ENCODE measurements around the gene OR2W3.
"Not testable (repeated sequence)": the region's sequence is repeated elsewhere in the genome, so short reads cannot be mapped to it uniquely, and the experiment has no call there.

The OR2W3 gene

GRCh38 chr1:247923941-247924340, 28.6 kb downstream of the OR2W3 start:
- no peak for DNase-seq

DNA sequence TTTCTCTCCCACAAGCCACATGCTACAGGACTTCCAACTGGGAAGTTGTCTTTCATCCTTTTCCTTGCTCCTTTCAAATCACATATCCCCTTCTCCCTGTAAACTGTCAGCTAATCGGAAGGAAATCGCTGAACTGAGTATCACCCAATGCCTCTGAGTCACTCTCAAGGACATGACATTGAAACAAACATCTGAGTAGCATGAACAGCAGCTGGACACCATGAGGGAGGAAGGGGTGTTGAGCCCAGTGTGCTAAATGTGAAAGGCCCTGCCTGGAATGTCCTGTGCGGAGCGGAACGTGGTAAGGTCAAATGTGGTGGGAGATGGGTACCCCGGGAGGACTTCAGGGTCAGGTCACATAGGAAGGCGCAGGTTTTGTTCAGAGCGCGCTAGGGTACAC, 29.5 kb downstream of the OR2W3 start, which contains the start of gene OR2AJ1:
OR2AJ1 (plus strand) TSS at position 22 of the 400 bp plus-strand sequence. CDS start 8,880 bp downstream, outside the sequence.
- no peak for DNase-seq

- no peak for DNase-seq
These were observed 38.6 kb downstream of the OR2W3 start for GRCh38 chr1:247933989-247934388.

DNA sequence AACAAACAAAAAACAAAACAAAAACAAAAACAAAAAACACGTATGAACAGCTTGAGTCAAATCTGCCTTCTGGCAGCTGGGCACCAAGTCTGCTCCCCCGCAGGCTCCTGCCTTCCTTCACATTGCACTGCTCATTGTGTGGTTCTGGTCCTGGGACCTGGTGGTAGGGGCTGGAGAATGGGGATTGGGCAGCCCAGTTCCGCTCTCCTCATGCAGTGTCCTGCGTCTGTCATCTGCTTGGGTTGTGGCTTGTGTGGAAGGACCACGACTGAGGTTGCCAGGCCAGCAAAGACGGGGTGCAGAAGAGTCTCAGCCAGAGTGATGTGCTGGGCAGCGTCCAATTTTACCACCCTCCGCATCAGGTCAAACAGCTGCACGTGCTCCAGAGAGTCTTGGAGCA, 40.4 kb downstream of the OR2W3 start:
- DNase-seq, result no peak

- DNase-seq, result no peak
These were observed 41.0 kb downstream of the OR2W3 start for GRCh38 chr1:247936415-247936814.

DNA sequence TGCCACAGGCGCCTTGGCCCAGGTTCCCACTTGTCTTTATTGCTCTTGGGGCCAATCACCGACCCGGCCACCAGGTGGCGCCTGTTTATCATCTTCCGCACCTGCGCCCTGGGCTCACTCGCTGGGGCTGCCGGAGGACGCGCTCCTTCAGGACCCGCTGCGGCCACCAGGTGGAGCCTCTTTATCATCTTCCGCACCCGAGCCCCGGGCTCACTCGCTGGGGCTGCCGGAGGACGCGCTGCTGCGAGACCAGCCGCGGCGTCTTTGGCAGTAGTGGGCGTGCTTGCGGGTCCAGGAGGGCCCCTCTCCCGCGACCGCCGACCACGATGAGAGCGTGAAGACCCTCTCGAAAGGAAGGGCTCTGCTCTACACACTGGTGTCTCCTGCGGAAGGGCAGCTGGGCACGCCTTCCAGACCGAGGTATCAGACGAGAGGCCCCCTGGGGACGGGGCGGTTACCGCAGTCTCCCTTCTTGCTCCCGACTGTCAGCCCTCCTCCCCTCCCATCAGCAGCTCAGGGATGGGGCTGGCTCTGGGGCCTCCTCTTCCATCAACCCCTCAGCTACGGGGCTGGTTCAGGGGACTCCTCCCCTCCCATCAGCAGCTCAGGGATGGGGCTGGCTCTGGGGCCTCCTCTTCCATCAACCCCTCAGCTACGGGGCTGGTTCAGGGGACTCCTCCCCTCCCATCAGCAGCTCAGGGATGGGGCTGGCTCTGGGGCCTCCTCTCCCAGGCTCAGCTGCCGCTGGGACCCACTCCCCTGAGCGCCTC, 41.8 kb downstream of the OR2W3 start:
- DNase-seq, result not testable (repeated sequence)

GRCh38 chr1:247942624-247943023, 47.2 kb downstream of the OR2W3 start:
- no peak for DNase-seq

Data from NCI-H1436 treated with DMSO at 0.1 percent for 48 hours (cell line).